H1 (cell line): ENCODE results near the gene KRTAP12-4.

ENCODE experiments used
- CBX5 ChIP-seq: fragments of 300-800, 300-1000 bp; sonication (generic); IDR thresholded peaks from 2 replicates; pipeline ENCODE4 v1.7.1; 2016; ENCODE audit warnings: antibody characterized with exemption, low read length, low read depth
- POLR2A ChIP-seq, 2 experiments: IDR thresholded peaks; 1 replicate in 1 of 2; 2 replicates in 1 of 2; pipeline ENCODE4 v1.6.1; 2011; ENCODE audit warnings: low read depth in 2 of 2, low read length in 2 of 2, mild to moderate bottlenecking in 2 of 2; ENCODE audit errors: control extremely low read depth in 1 of 2

DNA sequence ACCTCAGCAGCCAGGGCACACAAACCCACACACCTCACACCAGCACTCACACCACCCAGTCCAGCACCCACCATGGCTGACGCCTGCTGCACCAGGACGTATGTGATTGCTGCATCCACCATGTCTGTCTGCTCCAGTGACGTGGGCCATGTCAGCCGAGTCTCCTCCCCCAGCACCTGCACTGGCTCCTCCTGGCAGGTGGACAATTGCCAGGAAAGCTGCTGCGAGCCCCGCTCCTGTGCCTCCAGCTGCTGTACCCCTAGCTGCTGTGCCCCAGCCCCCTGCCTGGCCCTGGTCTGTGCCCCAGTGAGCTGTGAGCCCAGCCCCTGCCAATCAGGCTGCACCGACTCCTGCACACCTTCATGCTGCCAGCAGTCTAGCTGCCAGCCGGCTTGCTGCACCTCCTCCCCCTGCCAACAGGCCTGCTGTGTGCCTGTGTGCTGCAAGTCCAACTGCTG is 42.4 kb downstream of the KRTAP12-4 start, which contains the start of gene KRTAP10-8:
- TF ChIP-seq CBX5 (no peak), POLR2A (IDR thresholded peaks at IDR 0.05; ENCODE audit: control extremely low read depth in 1 of 2, low read depth in 2 of 2, low read length in 2 of 2) (no peak)
